Aorta (tissue), 5 donors: ENCODE results near the gene MYO3A. TPM values are rescaled to one million over a fixed set of nuclear protein-coding genes. Genes with fewer than 3 reads are reported as not detected.
"Not testable (repeated sequence)": the region's sequence is repeated elsewhere in the genome, so short reads cannot be mapped to it uniquely, and the experiment has no call there.

Experiments
- ATAC-seq: fragments of 200-7000 bp; cut with Tn5 transposase; one replicate; pipeline ENCODE4 v1.9.1; 2022; ENCODE audit warnings: moderate library complexity; ENCODE audit not compliant: low FRiP score
- DNase-seq, 2 donors: peaks; one replicate each; pipeline ENCODE4 v3.0.0-alpha.2; 2020
- H3K27ac ChIP-seq, 2 donors: one replicate each; pipeline ENCODE4 v1.5.1; 2013; ENCODE audit warnings: low read length in 2 of 2, mild to moderate bottlenecking in 2 of 2, moderate library complexity in 2 of 2, control low read depth in 1 of 2, inconsistent platforms in 1 of 2, low read depth in 1 of 2
- H3K27me3 ChIP-seq, 2 donors: one replicate each; pipeline ENCODE4 v1.6.1; 2013; ENCODE audit warnings: control low read depth in 1 of 2, low read length in 1 of 2, mild to moderate bottlenecking in 1 of 2, moderate library complexity in 1 of 2; ENCODE audit not compliant: insufficient read depth in 2 of 2, control insufficient read depth in 1 of 2
- H3K36me3 ChIP-seq, 2 donors: one replicate each; pipeline ENCODE4 v1.6.1; 2013; ENCODE audit warnings: control low read depth in 1 of 2, low read length in 1 of 2, mild to moderate bottlenecking in 1 of 2; ENCODE audit not compliant: insufficient read depth in 2 of 2, control insufficient read depth in 1 of 2
- H3K4me1 ChIP-seq, 2 donors: one replicate each; pipeline ENCODE4 v1.6.1; 2013; ENCODE audit warnings: low read length in 2 of 2, control low read depth in 1 of 2, mild to moderate bottlenecking in 1 of 2, moderate library complexity in 1 of 2; ENCODE audit not compliant: insufficient read depth in 2 of 2, control insufficient read depth in 1 of 2
- H3K4me3 ChIP-seq, 2 donors: one replicate each; pipeline ENCODE4 v1.5.1; 2013; ENCODE audit warnings: low read length in 2 of 2, control low read depth in 1 of 2, mild to moderate bottlenecking in 1 of 2
- H3K9me3 ChIP-seq: one replicate; pipeline ENCODE4 v1.6.1; 2013; ENCODE audit warnings: mild to moderate bottlenecking, low read length; ENCODE audit not compliant: control insufficient read depth
- WGBS, 2 donors: extraction: QIAGEN DNeasy Blood & Tissue Kit; methylation state at CpG; one replicate each; pipeline ENCODE4 v1.1.7; 2013; 5-methylcytosine and 5-hydroxymethylcytosine counted together
- intact Hi-C, 2 donors: fragments of 100-400 bp; cut with DNase I; formaldehyde crosslinking; loops; one replicate each; pipeline versions ENCODE4 v1.14.2 to v1.15.0; 2022
- polyA plus RNA-seq, 2 donors: library from polyadenylated mRNA; stranded (reverse); fragments of 200-250 nt; gene quantifications; one replicate each; pipeline ENCODE4 v1.2.3, GENCODE V29; 2013
- total RNA-seq, 2 donors: library from RNA; stranded (reverse); fragmentation: NEBNext Ultra II Directional; extraction: Animal tissue kit (Norgen Biotek cat#: 25700); gene quantifications; one replicate each; pipeline ENCODE4 v1.2.1, GENCODE V29; 2021
- donor health status: healthy with polysubstance abuse.
- donor health status: Bipolar disorder and iron deficiency.
- donor health status: DM: no; HTN: no; CAD: no.
- donor health status: DM: no; HTN: no; CAD: no.
- donor health status: DM: yes; HTN: yes; CAD: no.

MYO3A gene
- total and polyA plus RNA-seq, 4 donors: 0.84 to 5.9 (median 3.5) TPM; not detected in 1

DNA sequence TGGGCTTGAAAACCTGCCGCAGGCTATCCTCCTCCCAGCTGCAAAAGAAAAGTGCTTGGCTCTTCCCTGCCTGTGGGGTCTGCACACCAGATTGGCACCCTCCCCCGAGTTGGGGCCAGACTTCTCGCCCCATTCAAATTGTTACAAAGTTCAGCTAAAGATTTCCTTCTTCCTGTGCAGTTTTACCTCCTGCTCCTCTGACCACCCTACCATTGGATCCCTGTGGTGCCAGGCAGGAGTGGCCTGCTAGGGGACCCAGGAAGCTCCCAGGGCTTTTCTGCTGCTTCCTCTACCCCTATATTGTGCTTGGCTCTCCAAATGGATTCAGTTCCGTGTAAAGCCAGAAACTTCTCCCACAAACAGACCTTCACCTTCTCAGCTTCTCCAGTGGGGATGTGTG is 147.4 kb downstream of the MYO3A start:
- H3K4me3 ChIP-seq: no peak overlapping the region
- H3K36me3 ChIP-seq: no peaks in the 10 kb centered on the region
- ATAC-seq: no peak
- H3K4me1 ChIP-seq: no peaks in the 10 kb centered on the region
- H3K27me3 ChIP-seq: no peaks in the 10 kb centered on the region
- no peaks in the 10 kb centered on the region for H3K9me3 ChIP-seq
- 83 to 87% methylated on average over 4 of the region's 4 CpGs for WGBS, 2 donors
- intact Hi-C loops: no loop called here
- no peak for DNase-seq
- no peak overlapping the region for H3K27ac ChIP-seq

GRCh38 chr10:26085549-26085948 is 151.5 kb downstream of the MYO3A start:
- intact Hi-C loops: no loop called here
- no peaks in the 10 kb centered on the region for H3K36me3 ChIP-seq
- 69 to 79% methylated on average over 3 of the region's 3 CpGs for WGBS, 2 donors
- H3K27ac ChIP-seq: no peak overlapping the region
- no peaks in the 10 kb centered on the region for H3K27me3 ChIP-seq
- H3K4me1 ChIP-seq: no peaks in the 10 kb centered on the region
- no peak for DNase-seq
- H3K9me3 ChIP-seq: no peaks in the 10 kb centered on the region
- no peak for ATAC-seq
- H3K4me3 ChIP-seq: no peak overlapping the region

DNA sequence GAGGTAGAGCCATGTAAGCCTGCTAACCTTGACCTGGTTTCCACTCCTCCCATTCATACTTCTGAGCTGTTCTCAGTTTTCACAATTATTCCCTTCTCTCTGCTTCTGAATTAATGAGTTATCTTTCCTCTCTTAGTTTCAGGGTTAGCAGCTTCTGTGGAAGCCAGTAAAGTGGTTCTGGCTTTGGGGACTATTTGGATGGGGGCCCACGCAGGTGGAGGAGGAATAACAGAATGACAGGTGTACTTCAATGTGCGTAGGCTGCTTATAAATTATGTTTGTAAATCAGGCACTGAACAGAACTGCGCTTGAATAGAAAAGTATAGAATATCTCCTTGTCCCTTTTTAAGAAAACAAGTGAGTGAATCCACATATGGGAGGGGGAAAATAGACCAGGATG is 153.6 kb downstream of the MYO3A start:
- ATAC-seq (no peak), DNase-seq (no peak)
- Histone ChIP-seq H3K9me3 (no peaks in the 10 kb centered on the region), H3K36me3 (no peaks in the 10 kb centered on the region), H3K27me3 (no peaks in the 10 kb centered on the region), H3K27ac (no peak overlapping the region), H3K4me1 (no peaks in the 10 kb centered on the region), H3K4me3 (no peak overlapping the region)
- intact Hi-C loops: no loop called here
- WGBS, 2 donors: 88 to 89% methylated on average over 3 of the region's 3 CpGs

DNA sequence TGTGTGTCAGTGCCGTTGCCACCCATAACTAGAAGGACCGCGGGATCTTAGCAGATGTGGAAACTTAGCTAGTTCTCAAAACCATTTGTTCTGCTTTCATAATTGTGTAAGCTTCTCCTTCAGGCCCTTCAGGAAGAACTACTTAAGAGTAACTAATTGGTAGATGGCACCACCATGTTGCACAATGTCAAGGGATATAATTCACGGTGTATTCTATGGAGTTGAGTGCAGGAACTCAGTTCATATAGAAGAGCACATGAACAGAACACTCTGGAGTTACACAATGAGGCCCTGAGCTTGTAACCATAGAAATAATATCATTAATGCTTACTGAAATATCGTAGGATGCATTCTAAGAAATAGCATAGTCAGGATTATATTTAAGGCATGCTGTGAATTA is 156.0 kb downstream of the MYO3A start:
- 88 to 89% methylated on average over 5 of the region's 5 CpGs for WGBS, 2 donors
- H3K4me3 ChIP-seq: no peak overlapping the region

GRCh38 chr10:26090762-26091161 is 156.7 kb downstream of the MYO3A start:
- H3K36me3 ChIP-seq: no peaks in the 10 kb centered on the region
- no peaks in the 10 kb centered on the region for H3K27me3 ChIP-seq
- no peak overlapping the region for H3K4me3 ChIP-seq
- H3K9me3 ChIP-seq: no peaks in the 10 kb centered on the region
- ATAC-seq (no peak), DNase-seq (no peak)
- no peaks in the 10 kb centered on the region for H3K4me1 ChIP-seq
- intact Hi-C loops: no loop called here
- no peak overlapping the region for H3K27ac ChIP-seq
- 69 to 80% methylated on average over 1 of the region's 1 CpG for WGBS, 2 donors

More for the DNA sequence above, 156.0 kb downstream of the MYO3A start:
- no peaks in the 10 kb centered on the region for H3K9me3 ChIP-seq
- intact Hi-C loops: no loop called here
- no peaks in the 10 kb centered on the region for H3K27me3 ChIP-seq
- DNase-seq (no peak), ATAC-seq (no peak)
- no peaks in the 10 kb centered on the region for H3K4me1 ChIP-seq
- no peaks in the 10 kb centered on the region for H3K36me3 ChIP-seq
- no peak overlapping the region for H3K27ac ChIP-seq

- DNase-seq (no peak), ATAC-seq (no peak)
- WGBS, 2 donors: 60 to 65% methylated on average over 1 of the region's 1 CpG
- no peaks in the 10 kb centered on the region for H3K27me3 ChIP-seq
- H3K4me3 ChIP-seq: no peak overlapping the region
- H3K27ac ChIP-seq: no peak overlapping the region
- no peaks in the 10 kb centered on the region for H3K9me3 ChIP-seq
- H3K36me3 ChIP-seq: no peaks in the 10 kb centered on the region
- intact Hi-C loops: no loop called here
- no peaks in the 10 kb centered on the region for H3K4me1 ChIP-seq
Measured at GRCh38 chr10:26093229-26093628, 159.2 kb downstream of the MYO3A start.

GRCh38 chr10:26095781-26096180 is 161.8 kb downstream of the MYO3A start:
- no peak for ATAC-seq
- H3K27ac ChIP-seq: no peak overlapping the region
- intact Hi-C loops: no loop called here
- H3K27me3 ChIP-seq: no peaks in the 10 kb centered on the region
- no peak for DNase-seq
- H3K36me3 ChIP-seq: no peaks in the 10 kb centered on the region
- H3K4me3 ChIP-seq: no peak overlapping the region
- H3K4me1 ChIP-seq: no peaks in the 10 kb centered on the region
- no peaks in the 10 kb centered on the region for H3K9me3 ChIP-seq
- 60 to 73% methylated on average over 4 of the region's 4 CpGs for WGBS, 2 donors

DNA sequence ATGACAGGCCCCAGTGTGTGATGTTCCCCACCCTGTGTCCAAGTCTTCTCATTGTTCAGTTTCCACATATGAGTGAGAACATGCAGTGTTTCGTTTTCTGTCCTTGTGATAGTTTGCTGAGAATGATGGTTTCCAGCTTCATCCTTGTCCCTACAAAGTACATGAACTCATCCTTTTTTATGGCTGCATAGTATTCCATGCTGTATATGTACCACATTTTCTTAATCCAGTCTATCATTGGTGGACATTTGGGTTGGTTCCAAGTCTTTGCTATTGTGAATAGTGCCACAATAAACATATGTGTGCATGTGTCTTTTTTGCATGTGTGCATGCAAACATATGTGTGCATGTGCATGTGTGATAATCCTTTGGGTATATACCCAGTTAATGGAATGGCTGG is 163.5 kb downstream of the MYO3A start:
- DNase-seq, H3K27me3 ChIP-seq, H3K36me3 ChIP-seq, intact Hi-C loops, H3K4me1 ChIP-seq, H3K27ac ChIP-seq, H3K9me3 ChIP-seq, ATAC-seq, H3K4me3 ChIP-seq: not testable (repeated sequence)
- WGBS, 2 donors: 88 to 95% methylated on average over 1 of the region's 1 CpG

DNA sequence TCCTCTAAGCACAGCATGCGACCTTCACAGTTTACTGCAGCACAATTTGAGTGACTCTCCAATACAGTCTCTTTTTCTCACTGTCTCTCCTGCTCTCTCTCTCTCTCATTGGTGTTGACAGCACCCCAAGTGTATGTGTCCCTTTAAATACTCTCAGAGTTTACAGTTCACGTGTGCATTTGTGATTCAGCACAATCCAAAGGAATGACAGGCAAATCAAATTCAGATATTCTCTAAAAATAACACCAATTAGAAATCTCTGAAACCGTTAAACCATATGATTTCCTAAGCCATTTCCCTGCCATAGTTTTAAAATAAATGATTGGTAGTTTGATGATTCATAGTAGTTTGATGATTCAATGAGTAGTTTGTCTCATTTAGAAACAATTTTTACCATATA is 178.5 kb downstream of the MYO3A start:
- ATAC-seq (no peak), DNase-seq (no peak)
- Histone ChIP-seq H3K4me1 (no peaks in the 10 kb centered on the region), H3K27ac (no peak overlapping the region), H3K36me3 (no peaks in the 10 kb centered on the region), H3K9me3 (no peaks in the 10 kb centered on the region), H3K4me3 (no peak overlapping the region), H3K27me3 (no peaks in the 10 kb centered on the region)
- intact Hi-C loops: no loop called here
- 45 to 47% methylated on average over 3 of the region's 3 CpGs for WGBS, 2 donors
